ENCODE data around the gene SLA2.
"Not testable (repeated sequence)": the region's sequence is repeated elsewhere in the genome, so short reads cannot be mapped to it uniquely, and the experiment has no call there.

Gene SLA2

DNA sequence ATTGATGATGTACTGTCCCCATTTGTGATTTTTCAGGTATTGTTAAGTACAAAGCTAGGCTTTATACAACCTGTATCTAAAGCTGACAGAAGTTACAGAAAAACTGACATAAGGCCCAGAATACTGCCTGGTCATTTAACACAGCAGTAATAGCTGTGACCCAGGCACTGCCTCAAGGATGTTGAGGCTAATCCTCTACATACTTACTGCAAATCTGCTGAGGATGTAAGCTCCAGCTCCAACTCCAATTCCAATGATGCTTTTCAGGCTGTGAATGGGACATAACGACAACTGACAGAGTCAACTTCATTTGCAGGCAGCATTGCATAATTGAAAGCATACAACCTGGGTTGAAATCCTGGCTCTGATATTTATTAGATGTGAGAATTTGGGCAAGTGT lies 36.3 kb upstream of the SLA2 start:
- peak; percentile 55 for DNase-seq (ENCODE audit: insufficient read length, low spot score)
- peak; percentile 86 for FAIRE-seq
- TF ChIP-seq CTCF (IDR thresholded peaks at IDR 0.05; ENCODE audit: insufficient read depth, missing control alignments), result no peak

- TF ChIP-seq CTCF (IDR thresholded peaks at IDR 0.05; ENCODE audit: insufficient read depth, missing control alignments), result no peak
- DNase-seq (ENCODE audit: insufficient read length, low spot score), result no peak
- no peak for FAIRE-seq
Measured at GRCh38 chr20:36677422-36677771, 31.4 kb upstream of the SLA2 start.

GRCh38 chr20:36676701-36677421 lies 30.9 kb upstream of the SLA2 start:
- FAIRE-seq (no peak), DNase-seq (ENCODE audit: insufficient read length, low spot score) (no peak)
- no peak for TF ChIP-seq CTCF (IDR thresholded peaks at IDR 0.05; ENCODE audit: insufficient read depth, missing control alignments)

DNA sequence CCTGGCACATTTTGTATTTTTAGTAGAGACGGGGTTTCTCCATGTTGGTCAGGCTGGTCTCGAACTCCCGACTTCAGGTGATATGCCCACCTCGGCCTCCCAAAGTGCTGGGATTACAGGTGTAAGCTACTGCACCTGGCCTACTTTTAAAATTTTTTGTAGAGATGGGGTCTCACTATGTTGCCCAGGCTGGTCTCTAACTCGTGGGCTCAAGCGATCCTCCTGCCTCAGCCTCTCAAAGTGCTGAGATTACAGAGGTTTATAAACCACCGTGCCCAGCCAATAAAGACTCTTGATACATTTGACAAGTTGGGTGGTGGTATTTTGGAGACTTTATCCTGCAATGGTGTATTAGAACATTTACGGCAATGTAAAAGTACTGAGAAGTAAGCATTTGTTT lies 29.5 kb upstream of the SLA2 start:
- not testable (repeated sequence) for FAIRE-seq; DNase-seq (ENCODE audit: insufficient read length, low spot score)

DNA sequence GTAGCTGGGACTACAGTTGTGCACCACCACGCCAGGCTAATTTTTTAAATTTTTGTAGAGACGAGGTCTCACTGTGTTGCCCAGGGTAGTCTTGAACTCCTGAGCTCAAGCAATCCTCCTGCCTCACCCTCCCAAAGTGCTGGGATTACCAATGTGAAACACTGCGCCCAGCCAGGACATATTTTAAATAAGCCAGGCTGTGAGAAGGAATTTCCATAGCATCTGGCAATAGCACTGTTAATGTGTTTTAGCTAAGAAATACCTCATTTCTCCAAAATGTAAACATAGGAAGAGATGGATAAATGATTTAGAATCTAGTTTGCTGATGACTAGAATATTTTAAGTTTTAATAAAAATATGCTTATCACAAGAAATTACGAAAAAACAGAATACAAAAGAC lies 27.0 kb upstream of the SLA2 start:
- FAIRE-seq (no peak), DNase-seq (ENCODE audit: insufficient read length, low spot score) (no peak)
- no peak for TF ChIP-seq CTCF (IDR thresholded peaks at IDR 0.05; ENCODE audit: insufficient read depth, missing control alignments)

DNA sequence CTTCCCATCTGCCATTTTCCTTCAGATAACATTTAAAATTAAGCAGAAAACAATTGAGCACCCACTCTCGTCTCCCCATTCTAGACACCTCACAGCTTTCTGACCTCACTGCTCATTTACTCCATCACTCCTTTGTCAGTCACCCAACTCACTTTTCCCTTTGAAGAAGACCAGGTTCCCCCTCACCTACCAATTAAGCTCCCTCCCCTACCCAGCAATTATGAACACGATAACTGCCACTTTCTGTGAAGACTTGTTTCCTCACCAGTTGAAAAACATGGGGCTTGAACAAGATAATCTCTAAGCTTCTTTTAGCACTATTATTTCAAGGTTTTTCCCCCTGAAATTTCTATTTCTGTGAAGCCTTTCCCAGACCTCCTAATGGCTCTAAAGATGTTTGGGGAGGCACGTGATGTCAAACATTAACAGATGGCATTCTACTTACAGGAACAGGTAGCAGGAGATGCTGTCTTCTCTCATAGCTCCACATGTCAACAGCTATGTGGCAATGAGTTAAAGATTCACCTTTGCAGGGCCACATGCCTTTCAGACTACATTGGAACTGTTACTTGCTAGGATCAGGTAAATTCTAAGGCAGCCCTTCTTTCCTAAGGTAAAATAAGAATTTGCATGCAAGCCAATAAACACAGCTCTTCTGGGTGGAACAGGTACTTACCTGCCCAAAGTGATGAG lies 24.8 kb upstream of the SLA2 start:
- DNase-seq (ENCODE audit: insufficient read length, low spot score) (no peak), FAIRE-seq (no peak)
- TF ChIP-seq CTCF (IDR thresholded peaks at IDR 0.05; ENCODE audit: insufficient read depth, missing control alignments), result no peak

GRCh38 chr20:36666181-36666740 lies 20.3 kb upstream of the SLA2 start:
- DNase-seq (ENCODE audit: insufficient read length, low spot score), result no peak
- FAIRE-seq, result no peak
- TF ChIP-seq CTCF (IDR thresholded peaks at IDR 0.05; ENCODE audit: insufficient read depth, missing control alignments), result peak; percentile 41
